Spinal cord (tissue), 10 donors: ENCODE measurements around the gene ENOX1. TPM values are rescaled to one million over a fixed set of nuclear protein-coding genes. Genes with fewer than 3 reads are reported as not detected.
A peak's percentile ranks its signal among the peaks of the same experiment; 100 is the strongest.

Source experiments
- DNase-seq, 6 donors: peaks; one replicate each; pipeline versions ENCODE4 v3.0.0 to v3.0.0-alpha.2; 2013 to 2015; ENCODE audit warnings: low spot score in 6 of 6, low read depth in 4 of 6
- H3K27ac ChIP-seq: one replicate; pipeline ENCODE4 v1.5.1; 2013; ENCODE audit warnings: low read depth, low read length, control low read depth
- H3K27me3 ChIP-seq: one replicate; pipeline ENCODE4 v1.6.1; 2013; ENCODE audit warnings: low read length; ENCODE audit not compliant: control insufficient read depth, insufficient read depth
- H3K36me3 ChIP-seq: one replicate; pipeline ENCODE4 v1.6.1; 2013; ENCODE audit warnings: low read length; ENCODE audit not compliant: control insufficient read depth, insufficient read depth
- H3K4me1 ChIP-seq: one replicate; pipeline ENCODE4 v1.6.1; 2013; ENCODE audit warnings: low read length; ENCODE audit not compliant: control insufficient read depth, insufficient read depth
- H3K4me3 ChIP-seq: one replicate; pipeline ENCODE4 v1.5.1; 2013; ENCODE audit warnings: low read depth, low read length, control low read depth
- H3K9me3 ChIP-seq: one replicate; pipeline ENCODE4 v1.6.1; 2013; ENCODE audit warnings: low read length; ENCODE audit not compliant: control insufficient read depth, insufficient read depth
- WGBS: methylation state at CpG from one replicate; pipeline ENCODE4 v1.1.5; 2013; ENCODE audit warnings: missing lambda C conversion rate; ENCODE audit not compliant: insufficient coverage; 5-methylcytosine and 5-hydroxymethylcytosine counted together
- polyA plus RNA-seq, 2 donors: library from polyadenylated mRNA; unstranded; fragments of 120-200 nt; gene quantifications; one replicate each; pipeline ENCODE4 v1.2.1, GENCODE V29; 2013; ENCODE audit not compliant: insufficient read length in 2 of 2
- total RNA-seq, 2 donors: library from RNA; depleted of rRNA in 1 of 2; stranded (reverse); fragments of 120-200 nt in 1 of 2; fragments of >200 nt in 1 of 2; gene quantifications; one replicate each; pipeline versions ENCODE4 v1.2.3 to v1.2.4, GENCODE V29; 2013 to 2014
- donor health status: healthy.

Gene ENOX1
- total and polyA plus RNA-seq, 4 donors = 17.9 to 20.5 (median 19.2) TPM

GRCh38 chr13:43295321-43295720, 491.5 kb downstream of the ENOX1 start:
- DNase-seq = no peak
- H3K9me3 ChIP-seq = no peaks in the 10 kb centered on the region
- no peaks in the 10 kb centered on the region for H3K4me1 ChIP-seq
- peaks cover 5% of the 10 kb centered on the region for H3K36me3 ChIP-seq
- H3K4me3 ChIP-seq = no peak overlapping the region
- WGBS = no CpG with 5 or more reads among the region's 2 CpGs
- H3K27me3 ChIP-seq = no peaks in the 10 kb centered on the region
- no peak overlapping the region for H3K27ac ChIP-seq

- no peaks in the 10 kb centered on the region for H3K9me3 ChIP-seq
- peaks cover 5% of the 10 kb centered on the region for H3K36me3 ChIP-seq
- no peak overlapping the region for H3K27ac ChIP-seq
- 83% methylated on average over 1 of the region's 4 CpGs for WGBS
- DNase-seq = no peak
- no peak overlapping the region for H3K4me3 ChIP-seq
- no peaks in the 10 kb centered on the region for H3K4me1 ChIP-seq
- H3K27me3 ChIP-seq = no peaks in the 10 kb centered on the region
Observed at GRCh38 chr13:43294412-43294811, 492.4 kb downstream of the ENOX1 start.

GRCh38 chr13:43293986-43294385, 492.8 kb downstream of the ENOX1 start:
- Histone ChIP-seq H3K27me3 (no peaks in the 10 kb centered on the region), H3K4me1 (no peaks in the 10 kb centered on the region), H3K27ac (no peak overlapping the region), H3K9me3 (no peaks in the 10 kb centered on the region), H3K36me3 (peaks cover 5% of the 10 kb centered on the region), H3K4me3 (no peak overlapping the region)
- no peak for DNase-seq
- WGBS = 67% methylated on average over 1 of the region's 3 CpGs

- WGBS = no CpG with 5 or more reads among the region's 1 CpG
- no peaks in the 10 kb centered on the region for H3K9me3 ChIP-seq
- peaks cover 5% of the 10 kb centered on the region for H3K36me3 ChIP-seq
- no peaks in the 10 kb centered on the region for H3K4me1 ChIP-seq
- no peak for DNase-seq
- no peaks in the 10 kb centered on the region for H3K27me3 ChIP-seq
- no peak overlapping the region for H3K27ac ChIP-seq
- no peak overlapping the region for H3K4me3 ChIP-seq
Observed at GRCh38 chr13:43293561-43293960, 493.2 kb downstream of the ENOX1 start.

GRCh38 chr13:43293008-43293407, 493.8 kb downstream of the ENOX1 start:
- Histone ChIP-seq H3K9me3 (no peaks in the 10 kb centered on the region), H3K4me3 (no peak overlapping the region), H3K36me3 (peaks cover 5% of the 10 kb centered on the region), H3K27me3 (no peaks in the 10 kb centered on the region), H3K27ac (no peak overlapping the region), H3K4me1 (no peaks in the 10 kb centered on the region)
- 96% methylated on average over 2 of the region's 2 CpGs for WGBS
- DNase-seq = no peak

GRCh38 chr13:43291287-43292060, 495.3 kb downstream of the ENOX1 start:
- Histone ChIP-seq H3K4me3 (no peak overlapping the region), H3K27me3 (no peaks in the 10 kb centered on the region), H3K27ac (no peak overlapping the region), H3K9me3 (no peaks in the 10 kb centered on the region), H3K4me1 (no peaks in the 10 kb centered on the region), H3K36me3 (peaks cover 5% of the 10 kb centered on the region)
- WGBS = 90% methylated on average over 4 of the region's 5 CpGs
- no peak for DNase-seq

GRCh38 chr13:43289470-43290255, 497.1 kb downstream of the ENOX1 start:
- no peak overlapping the region for H3K4me3 ChIP-seq
- H3K9me3 ChIP-seq = no peaks in the 10 kb centered on the region
- H3K36me3 ChIP-seq = peaks cover 5% of the 10 kb centered on the region
- no peaks in the 10 kb centered on the region for H3K27me3 ChIP-seq
- no peak overlapping the region for H3K27ac ChIP-seq
- peaks cover 7% of the 10 kb centered on the region for H3K4me1 ChIP-seq
- no CpG with 5 or more reads among the region's 6 CpGs for WGBS
- peak in 1 of 6 donors; percentile 49 for DNase-seq

GRCh38 chr13:43286751-43287150, 500.0 kb downstream of the ENOX1 start:
- H3K27me3 ChIP-seq = no peaks in the 10 kb centered on the region
- no peak overlapping the region for H3K27ac ChIP-seq
- peaks cover 7% of the 10 kb centered on the region for H3K4me1 ChIP-seq
- H3K4me3 ChIP-seq = no peak overlapping the region
- H3K36me3 ChIP-seq = no peaks in the 10 kb centered on the region
- WGBS = no CpG with 5 or more reads among the region's 1 CpG
- DNase-seq = no peak
- no peaks in the 10 kb centered on the region for H3K9me3 ChIP-seq

GRCh38 chr13:43285933-43286597, 500.7 kb downstream of the ENOX1 start:
- peak; percentile 48 to 87 (median 58) for DNase-seq
- Histone ChIP-seq H3K27ac (peak overlapping the region; percentile 0), H3K9me3 (no peaks in the 10 kb centered on the region), H3K4me3 (no peak overlapping the region), H3K4me1 (peaks cover 7% of the 10 kb centered on the region), H3K36me3 (no peaks in the 10 kb centered on the region), H3K27me3 (no peaks in the 10 kb centered on the region)
- 3% methylated on average over 4 of the region's 7 CpGs for WGBS
